Tibial nerve (tissue), 4 donors: ENCODE measurements around the gene FLRT1.

Experiments used
- CTCF ChIP-seq, 5 experiments: fragments of 200-600 bp in 3 of 5; fragments of 450-650 bp in 2 of 5; sonication (generic) in 3 of 5; IDR thresholded peaks; one replicate each; pipeline ENCODE4 v1.5.1; 2016 to 2019; ENCODE audit warnings: antibody characterized with exemption in 5 of 5, mild to moderate bottlenecking in 3 of 5, moderate library complexity in 2 of 5
- EP300 ChIP-seq, 2 donors: sonication (generic); formaldehyde crosslinking; IDR thresholded peaks; one replicate each; pipeline ENCODE4 v1.6.1; 2017; ENCODE audit warnings: antibody characterized with exemption in 2 of 2, mild to moderate bottlenecking in 1 of 2
- POLR2A ChIP-seq, 2 donors: fragments of 450-650 bp; IDR thresholded peaks; one replicate each; pipeline ENCODE4 v1.6.1; 2017; ENCODE audit warnings: antibody characterized with exemption in 2 of 2, mild to moderate bottlenecking in 2 of 2, moderate library complexity in 2 of 2

- TF ChIP-seq CTCF (IDR thresholded peaks at IDR 0.05) (no peak), POLR2A (IDR thresholded peaks at IDR 0.05) (no peak), EP300 (IDR thresholded peaks at IDR 0.05) (no peak)
Observed at GRCh38 chr11:64065141-64065465, 29.4 kb downstream of the FLRT1 start.
